HG03108 (cell line): ENCODE data around the gene HCRT.
"Not testable (repeated sequence)": the region's sequence is repeated elsewhere in the genome, so short reads cannot be mapped to it uniquely, and the experiment has no call there.

Source experiments
- ATAC-seq: cut with Tn5 transposase; IDR thresholded peaks from one replicate; pipeline ENCODE4 v1.9.1; 2021; ENCODE audit warnings: moderate library complexity; ENCODE audit not compliant: unreplicated experiment

HCRT gene

DNA sequence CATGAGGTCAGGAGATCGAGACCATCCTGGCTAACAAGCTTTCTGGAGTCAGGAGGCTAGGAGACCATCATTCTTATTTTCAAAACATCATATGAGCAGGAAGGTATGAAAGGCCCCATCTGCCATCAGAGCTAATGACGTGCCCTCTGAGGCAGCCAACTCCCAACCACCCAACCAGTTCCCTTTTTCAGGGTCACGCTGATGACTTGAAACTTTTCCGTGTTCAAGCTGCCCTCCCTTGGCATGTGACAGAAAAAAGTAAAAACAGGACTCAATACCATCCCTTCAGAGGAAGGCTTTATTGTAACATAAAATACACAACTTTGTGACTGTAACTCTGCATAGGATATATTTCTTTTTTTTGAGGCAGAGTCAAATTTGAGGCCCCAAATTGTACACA, 13.6 kb upstream of the HCRT start:
- ATAC-seq: no peak

- no peak for ATAC-seq
Measured at GRCh38 chr17:42197564-42198156, 12.4 kb upstream of the HCRT start.

DNA sequence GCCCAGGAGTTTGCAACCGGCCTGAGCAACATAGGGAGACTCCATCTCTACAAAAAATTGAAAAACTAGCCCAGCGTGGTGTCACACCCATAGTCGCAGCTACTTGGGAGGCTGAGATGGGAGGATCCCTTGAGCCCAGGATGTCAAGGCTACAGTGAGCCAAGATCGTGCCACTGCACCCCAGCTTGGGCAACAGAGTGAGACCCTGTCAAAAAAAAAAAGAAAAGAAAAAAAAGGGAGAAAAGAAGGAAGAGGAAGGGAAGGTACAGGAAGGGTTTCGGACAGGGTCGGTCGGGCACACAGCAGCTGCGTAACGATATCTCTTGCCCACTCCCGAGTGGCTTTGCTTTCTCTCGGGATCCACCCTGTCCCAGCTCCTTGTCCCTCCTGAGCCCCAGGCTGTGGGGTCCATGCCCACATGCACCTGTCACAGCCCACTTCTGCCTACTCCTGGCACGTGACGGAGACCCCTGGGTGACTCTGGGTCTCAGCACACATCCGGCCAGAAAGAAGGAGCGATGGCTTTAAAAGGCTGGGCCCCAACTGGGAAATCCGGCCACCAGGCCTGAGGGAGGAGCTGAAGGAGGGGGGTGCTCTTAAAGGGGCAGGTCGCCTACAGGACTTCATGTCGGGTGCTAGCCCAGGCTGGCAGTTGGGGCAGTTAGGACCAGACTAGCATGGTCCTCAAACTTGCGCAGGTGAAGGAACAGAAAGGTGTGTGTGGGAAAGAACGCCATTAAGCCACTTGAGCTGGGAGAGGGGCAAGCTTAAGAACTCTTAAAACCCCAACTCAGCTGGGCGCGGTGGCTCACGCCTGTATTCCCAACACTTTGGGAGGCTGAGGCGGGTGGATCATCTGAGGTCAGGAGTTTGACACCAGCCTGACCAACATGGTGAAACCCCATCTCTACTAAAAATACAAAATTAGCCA, 9.0 kb upstream of the HCRT start, which contains the start of gene GHDC:
TSS of gene GHDC (minus strand) at position 526 of the 931 bp plus-strand sequence. CDS start 913 bp downstream, outside the sequence.
- ATAC-seq: peak; percentile 91

DNA sequence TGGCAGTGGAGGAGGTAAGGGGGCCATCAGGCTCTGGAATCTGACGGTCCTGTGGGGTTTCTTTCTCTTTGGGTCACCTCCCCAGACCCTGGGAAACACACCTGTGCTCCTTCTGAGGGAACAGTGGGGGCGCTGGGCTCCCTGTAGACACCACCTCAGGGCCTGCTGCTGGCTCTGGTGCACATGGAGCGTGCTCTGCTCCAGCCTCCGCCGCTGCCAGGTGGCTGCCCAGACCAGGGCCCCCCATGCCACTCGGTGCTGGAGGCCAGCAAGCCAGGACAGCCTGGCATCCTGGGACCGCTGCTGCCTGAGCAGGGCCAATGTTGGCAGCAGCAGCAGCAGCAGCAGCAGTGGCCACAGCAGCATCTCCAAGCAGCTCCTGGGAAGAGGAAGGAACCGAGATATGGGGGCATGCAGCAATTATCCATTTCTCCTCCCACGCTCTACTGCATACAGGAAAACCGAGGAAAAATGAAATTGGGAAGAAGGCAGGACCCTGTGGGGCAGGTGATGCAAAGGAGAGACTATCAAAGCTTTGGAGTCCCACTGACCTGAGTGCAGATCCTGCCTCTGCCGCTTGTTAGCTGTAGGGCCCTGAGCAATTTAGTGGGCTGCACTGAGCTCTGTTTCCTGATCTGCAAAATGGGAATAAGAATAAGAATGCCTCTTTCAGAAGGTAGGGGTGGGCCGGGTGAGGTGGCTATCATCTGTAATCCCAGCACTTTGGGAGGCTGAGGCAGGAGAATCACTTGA, 8.1 kb upstream of the HCRT start:
- ATAC-seq: no peak

DNA sequence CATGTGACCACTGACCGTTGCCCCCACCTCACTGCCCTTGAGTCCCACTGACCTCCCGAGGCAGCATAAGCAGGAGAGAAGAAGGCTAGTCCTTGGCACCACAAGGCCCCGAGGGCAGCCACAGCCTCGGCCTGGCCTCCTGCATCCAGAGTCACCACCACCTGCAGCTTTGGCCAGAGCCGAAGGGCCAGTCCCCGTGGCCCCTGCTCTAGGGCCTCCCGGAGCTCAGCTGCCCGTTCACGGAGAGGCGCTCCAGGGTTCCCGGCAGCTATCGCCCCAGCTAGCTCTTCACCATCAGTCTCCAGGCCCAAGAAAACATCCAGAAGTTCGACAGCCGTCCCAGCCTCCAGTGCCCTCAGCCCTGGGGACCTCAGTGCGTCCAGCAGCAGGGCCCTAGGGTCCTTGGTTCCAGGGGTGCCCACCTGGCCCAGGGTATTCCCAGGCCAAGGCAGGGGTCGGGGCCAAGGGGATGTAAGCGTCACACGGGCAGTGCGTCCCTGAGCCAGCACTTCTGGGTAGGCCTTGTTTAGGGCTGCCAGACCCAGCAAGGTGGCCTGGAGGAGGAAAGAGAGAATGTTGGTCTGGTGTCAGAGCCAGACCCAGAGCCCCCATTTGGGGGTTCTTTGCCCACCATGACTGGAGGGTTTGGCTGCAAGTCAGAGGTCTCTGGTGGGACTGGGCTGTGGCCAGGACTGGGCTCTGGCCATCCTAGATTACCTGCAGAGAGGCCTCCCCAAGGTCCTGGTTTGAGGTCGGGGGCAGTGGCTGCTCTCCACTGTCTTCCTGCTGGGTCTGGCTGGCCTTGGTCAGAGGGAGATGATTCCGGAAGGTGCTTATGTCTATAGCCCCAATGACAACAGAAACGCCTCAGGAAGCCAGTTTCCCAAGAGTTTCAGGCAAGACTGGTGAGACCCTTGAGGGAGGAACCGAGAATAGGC, 7.2 kb upstream of the HCRT start:
- ATAC-seq: no peak

GRCh38 chr17:42191275-42191608, 6.0 kb upstream of the HCRT start:
- no peak for ATAC-seq

DNA sequence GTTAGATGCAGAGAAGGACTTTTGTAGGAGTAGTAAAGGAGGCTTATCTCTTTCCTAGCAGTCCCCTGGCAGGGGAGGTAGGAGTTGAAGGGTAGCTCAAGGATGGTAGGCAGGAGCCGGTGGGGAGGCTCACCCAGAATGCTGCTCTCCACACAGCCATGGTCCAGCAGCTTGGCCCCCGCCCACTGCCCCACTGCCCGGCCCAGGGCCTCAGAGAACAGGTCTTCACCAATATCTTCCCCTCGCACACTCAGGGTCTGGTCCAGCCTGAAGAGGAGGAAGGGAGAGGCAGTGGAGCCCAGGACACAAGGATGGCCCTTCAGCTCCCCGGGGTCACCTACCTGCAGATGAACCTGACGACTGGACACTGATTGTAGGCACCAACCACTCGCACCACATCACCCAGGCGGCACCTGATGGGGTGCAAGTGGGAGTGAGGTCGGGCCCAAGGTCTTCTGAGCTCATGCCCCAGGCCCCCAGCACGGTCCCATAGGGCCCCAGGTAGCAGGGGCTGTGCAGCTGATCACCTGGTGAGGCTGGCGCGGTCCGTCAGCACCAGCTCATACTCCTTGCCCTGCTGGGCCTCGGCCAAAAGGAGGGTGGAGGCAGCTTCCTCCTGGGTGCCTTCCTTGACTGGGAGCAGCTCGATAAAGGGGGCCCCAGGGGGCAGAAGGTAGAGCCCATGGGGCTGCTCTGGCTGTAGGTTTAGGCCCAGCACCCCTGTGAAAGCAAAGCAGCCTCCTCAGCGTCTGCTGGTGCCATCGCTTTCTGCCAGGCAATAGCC, 5.4 kb upstream of the HCRT start:
- ATAC-seq: no peak

DNA sequence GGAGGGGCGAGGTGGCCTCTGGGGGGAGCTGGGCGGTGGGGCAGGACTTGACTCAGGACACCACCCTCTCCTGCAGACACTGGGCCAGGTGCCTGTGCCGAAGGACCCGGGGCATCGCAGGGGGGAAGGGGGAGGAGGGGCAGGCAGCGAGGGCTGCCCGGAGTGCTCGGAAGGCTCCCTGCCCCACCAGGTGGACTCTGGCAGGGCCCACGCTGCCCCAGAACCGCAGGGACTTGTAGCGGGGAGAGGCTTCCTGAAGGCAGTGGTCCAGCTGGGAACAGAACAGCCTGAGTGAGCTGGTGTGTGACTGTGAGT, 4.4 kb upstream of the HCRT start:
- no peak for ATAC-seq

DNA sequence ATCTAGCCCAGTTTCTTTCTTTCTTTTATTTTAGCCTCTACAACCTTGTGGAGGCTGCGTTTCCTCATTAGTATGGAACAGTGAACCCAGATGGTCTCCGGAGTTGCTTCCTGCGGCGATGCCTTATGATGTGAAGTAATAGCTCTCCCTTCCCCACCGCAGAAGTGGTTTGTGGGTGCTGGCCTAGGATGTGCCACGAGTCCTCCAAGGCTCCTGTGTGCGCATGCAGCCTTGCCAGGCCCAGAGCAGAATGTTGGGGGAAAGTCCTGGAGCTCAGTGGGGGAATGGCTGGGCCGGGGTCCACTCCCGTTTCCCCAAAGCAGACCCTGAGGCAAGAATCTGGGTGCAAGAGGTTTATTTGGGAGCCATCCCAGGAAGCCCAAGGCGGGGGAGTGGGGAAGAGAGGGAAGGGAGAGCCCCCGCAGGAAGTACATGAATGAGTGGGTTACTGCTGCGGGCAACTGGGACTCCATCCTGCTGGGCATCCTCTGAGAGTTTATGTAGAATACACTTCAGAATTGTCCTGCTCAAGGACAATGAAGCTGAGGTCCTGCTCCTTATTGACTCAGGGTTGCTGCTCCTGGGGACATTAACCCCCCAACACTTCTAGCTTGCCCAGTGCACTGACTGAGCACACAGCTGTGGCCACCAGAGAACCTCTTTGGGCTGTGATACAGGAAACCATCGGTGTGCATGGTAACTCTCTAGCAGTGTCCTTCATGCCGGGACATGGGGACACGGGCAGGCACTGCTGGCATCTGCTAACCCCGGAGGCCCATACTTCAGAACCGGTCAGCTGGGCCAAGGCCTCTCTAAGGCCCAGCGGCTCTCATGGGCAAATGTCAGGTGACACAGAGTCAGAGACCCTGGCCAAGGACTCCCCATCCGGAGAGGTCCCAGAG, 3.7 kb upstream of the HCRT start:
- no peak for ATAC-seq

DNA sequence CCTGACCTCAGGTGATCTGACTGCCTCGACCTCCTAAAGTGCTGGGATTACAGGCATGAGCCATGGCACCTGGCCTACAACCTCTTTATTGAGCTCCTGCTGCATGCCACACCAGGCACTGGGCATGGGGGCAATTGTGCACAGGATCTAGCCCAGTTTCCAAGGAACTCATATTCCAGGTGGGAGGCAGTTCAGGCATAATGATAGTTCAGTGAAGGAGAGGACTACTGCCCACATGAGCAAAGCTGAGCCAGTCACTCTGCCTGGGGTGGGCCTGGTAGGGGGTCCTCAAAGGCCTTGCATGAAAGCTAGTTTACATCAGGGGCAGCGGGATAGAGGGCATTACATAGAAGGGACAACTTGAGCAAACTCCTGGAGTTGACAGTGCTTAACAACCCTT, 2.6 kb upstream of the HCRT start:
- ATAC-seq: no peak

DNA sequence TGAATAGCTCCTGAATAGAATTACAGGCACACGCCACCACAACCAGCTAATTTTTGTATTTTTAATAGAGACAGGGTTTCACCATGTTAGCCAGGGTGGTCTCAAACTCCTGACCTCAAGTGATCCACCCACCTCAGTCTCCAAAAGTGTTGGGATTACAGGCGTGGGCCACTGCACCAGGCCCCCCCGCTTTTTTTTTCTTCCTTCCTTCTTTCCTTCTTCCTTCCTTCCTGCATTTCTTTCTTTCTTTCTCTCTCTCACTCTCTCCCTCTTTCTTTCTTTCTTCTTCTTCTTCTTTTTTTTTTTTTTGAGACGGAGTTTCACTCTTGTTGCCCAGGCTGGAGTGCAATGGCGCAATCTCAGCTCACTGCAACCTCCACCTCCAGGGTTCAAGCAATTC, 939 bp upstream of the HCRT start:
- not testable (repeated sequence) for ATAC-seq

DNA sequence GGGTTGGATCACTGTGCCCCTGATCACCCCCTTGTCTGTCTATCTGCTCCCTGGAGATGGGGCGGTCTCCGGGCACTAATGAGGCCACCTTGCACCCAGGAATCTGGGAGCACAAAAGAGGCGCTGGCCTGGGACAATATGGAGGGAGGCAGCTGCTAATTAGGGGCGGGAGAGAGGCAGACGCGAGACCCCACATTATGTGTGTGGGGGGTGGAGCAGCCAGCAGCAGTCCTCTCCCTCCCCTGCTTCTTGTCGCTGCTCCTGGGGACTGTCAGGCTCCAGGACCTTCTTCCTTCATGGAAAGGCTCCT, 324 bp upstream of the HCRT start:
- ATAC-seq: no peak

DNA sequence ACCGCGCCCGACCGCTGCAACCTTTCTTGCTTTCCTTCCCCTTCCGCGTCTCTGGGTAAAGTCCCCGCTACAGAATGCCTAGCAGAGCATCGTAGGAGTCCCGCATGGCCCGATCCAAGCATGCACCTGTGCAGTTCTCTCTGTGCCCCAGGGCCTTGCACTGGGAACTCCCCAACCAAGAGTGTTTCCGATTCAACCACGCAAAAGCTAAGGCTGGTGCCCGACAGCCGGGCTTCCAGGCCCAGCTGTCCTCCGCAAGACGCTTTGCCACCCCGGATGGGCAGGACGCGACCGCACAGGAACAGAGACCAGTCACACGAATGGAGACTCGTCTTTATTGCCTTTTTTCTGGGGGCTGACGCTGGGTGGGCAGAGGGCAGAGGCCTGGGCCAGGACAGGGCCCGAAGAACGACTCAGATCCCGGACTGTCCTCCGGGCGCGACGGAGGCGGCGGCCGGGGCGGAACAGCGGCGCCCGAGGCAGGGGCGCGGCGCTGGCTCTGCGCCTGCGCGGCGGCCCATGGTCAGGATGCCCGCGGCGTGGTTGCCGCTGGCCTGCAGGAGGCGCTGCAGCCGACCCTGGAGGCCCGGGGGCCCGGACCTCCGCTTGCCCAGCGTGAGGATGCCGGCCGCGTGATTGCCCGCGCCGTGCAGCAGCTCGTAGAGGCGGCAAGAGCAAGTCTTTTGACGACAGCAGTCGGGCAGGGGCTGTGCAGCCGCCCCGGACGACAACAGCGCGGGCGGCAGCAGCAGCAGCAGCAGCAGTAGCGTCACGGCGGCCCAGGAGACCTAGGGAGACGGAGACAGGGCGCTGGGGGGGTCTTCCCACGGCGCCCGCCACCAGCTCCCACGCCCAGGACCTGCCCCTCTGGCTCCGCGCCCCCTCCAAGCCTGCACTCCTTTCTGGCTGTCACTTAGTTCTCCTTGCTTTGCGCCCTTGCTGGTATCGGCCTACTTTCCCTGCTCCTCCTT, 1.2 kb downstream of the HCRT start:
- peak; percentile 52 for ATAC-seq

DNA sequence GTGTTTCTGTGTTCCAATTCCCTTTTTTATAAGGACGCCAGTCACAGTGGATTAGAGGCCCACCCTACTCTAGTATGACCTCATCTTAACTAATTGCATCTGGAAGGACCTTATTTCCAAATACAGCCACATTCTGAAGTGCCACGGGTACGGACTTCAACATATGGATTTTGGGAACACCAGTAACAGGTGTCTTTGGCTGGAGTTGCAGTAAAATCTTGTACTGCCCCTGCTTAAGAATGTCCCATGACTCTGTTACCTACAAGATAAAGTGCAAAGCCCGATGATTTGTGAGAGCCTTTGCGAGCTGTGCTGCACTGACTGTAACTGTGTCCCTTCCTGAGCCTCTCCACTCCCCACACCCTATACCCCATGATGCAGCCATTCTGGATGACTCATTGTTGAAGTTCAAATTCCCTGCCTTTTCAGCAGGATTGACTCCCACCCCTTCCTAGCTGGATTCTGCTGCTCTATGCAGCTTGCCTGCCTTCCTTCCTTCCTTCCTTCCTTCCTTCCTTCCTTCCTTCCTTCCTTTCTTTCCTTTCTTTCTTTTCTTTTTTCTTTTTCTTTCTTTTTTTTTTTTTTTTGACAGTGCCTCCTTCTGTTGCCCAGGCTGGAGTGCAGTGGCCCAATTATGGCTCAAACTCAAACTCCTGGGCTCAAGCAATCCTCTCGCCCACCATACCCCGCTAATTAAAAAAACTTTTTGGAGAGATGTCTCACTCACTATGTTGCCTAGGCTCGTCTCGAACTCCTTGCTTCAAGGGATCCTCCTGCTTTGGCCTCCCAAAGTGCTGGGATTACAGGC, 2.1 kb downstream of the HCRT start:
- no peak for ATAC-seq

GRCh38 chr17:42181851-42182207, 3.4 kb downstream of the HCRT start:
- ATAC-seq: no peak

DNA sequence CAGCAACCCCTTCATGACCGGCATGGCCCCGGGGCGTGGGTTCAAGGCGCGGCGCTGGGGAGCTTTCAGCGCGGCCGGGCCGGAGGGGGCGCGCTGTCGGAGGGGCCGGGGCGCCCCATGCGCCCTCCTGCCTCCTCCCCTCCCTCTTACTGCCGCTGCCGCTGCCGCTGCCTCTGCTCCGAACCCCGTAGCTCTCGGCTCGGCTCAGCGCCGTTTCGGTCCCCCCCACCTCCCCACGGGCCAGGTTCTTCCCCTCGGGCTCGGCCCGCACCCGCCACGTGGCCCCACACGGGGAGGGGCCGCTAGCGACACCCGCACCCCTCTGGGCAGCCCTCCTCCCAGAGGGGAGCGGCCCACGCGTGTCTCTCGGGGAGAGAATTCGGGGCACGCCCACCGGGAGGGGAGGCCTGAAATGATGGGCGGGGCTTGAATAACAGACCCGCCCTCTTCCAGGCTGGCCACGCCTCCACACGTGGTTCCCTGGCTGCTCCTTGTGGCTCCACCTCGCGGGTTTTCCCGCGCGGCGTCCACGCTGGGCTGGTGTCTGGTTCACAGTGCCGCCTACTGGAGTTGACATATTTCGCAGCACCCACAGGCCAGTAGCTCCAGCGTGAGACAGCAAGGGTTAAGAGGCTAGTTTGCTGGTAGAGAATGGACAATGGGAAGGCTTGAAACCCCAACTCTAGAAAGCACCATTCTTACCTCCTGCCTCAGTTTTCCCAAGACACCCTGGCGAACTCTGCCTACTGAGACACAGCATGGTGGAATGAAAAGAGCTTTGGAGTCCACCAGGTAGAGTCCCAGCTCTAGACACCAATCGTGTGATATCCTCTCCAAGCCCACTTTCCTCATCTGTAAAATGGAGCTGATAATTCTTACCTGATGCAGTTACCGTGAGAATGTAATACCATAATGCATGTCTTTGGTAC, 4.1 kb downstream of the HCRT start, which contains the start of gene KCNH4:
TSS of gene KCNH4 (minus strand) at position 221 of the 929 bp plus-strand sequence. CDS start at position 24, 197 bp downstream.
- peak; percentile 28 for ATAC-seq
